ENCODE measurements around the gene EFCAB11. TPM values are rescaled to one million over a fixed set of nuclear protein-coding genes. Genes with fewer than 3 reads are reported as not detected.

The EFCAB11 gene
- total RNA-seq, 1 experiment from 2014 or later, result 18.1 TPM

DNA sequence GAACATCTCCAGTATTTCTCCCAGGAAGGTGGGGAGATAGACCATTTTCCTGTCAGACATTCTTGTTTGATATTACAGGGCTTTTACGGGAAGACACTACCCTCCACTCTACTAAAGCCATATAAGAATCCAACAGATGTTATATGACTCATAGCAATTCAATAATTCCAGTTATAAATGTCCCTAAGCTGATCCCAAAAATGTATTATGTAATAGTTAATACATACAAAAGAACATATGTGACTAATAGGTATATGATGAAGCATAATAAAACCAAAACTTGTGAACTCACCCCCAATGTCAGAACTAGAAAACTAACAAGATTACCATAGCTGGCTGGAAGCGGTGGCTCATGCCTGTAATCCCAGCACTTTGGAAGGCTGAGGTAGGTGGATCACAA is 84.2 kb downstream of the EFCAB11 start:
- no peak overlapping the region for H3K4me2 ChIP-seq (ENCODE audit: low read length)
- H3K27ac ChIP-seq (ENCODE audit: low read depth, low read length), result no peak overlapping the region
- CTCF ChIA-PET, result no interaction called here
- H2AFZ ChIP-seq (ENCODE audit: low read depth, low read length, poor library complexity, severe bottlenecking), result no peak overlapping the region
- H3K79me2 ChIP-seq (ENCODE audit: insufficient read depth, low read length), result no peaks in the 10 kb centered on the region
- no peaks in the 10 kb centered on the region for H3K9me2 ChIP-seq (ENCODE audit: insufficient read depth)
- ATAC-seq, result no peak
- TF ChIP-seq, protein P1, sequence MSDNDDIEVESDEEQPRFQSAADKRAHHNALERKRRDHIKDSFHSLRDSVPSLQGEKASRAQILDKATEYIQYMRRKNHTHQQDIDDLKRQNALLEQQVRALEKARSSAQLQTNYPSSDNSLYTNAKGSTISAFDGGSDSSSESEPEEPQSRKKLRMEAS (IDR thresholded peaks at IDR 0.05), result no peak
- TF ChIP-seq TCF7L2 (IDR thresholded peaks at IDR 0.05; ENCODE audit: borderline replicate concordance, extremely low read depth, insufficient read depth, insufficient read length) (no peak), POLR2AphosphoS5 (IDR thresholded peaks at IDR 0.05; ENCODE audit: low read depth, low read length) (no peak), JUND (IDR thresholded peaks at IDR 0.05) (no peak), ELF1 (IDR thresholded peaks at IDR 0.05; ENCODE audit: borderline replicate concordance, low read depth) (no peak), EZH2 (IDR thresholded peaks at IDR 0.05) (no peak), FOSL1 (IDR thresholded peaks at IDR 0.05; ENCODE audit: low read depth) (no peak), CBX3 (IDR thresholded peaks at IDR 0.05; ENCODE audit: low read depth) (no peak), EZH2phosphoT487 (IDR thresholded peaks at IDR 0.05; ENCODE audit: borderline replicate concordance) (no peak)
- TF ChIP-seq, protein P2, sequence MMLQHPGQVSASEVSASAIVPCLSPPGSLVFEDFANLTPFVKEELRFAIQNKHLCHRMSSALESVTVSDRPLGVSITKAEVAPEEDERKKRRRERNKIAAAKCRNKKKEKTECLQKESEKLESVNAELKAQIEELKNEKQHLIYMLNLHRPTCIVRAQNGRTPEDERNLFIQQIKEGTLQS (IDR thresholded peaks at IDR 0.05), result no peak
- TF ChIP-seq, protein P3, sequence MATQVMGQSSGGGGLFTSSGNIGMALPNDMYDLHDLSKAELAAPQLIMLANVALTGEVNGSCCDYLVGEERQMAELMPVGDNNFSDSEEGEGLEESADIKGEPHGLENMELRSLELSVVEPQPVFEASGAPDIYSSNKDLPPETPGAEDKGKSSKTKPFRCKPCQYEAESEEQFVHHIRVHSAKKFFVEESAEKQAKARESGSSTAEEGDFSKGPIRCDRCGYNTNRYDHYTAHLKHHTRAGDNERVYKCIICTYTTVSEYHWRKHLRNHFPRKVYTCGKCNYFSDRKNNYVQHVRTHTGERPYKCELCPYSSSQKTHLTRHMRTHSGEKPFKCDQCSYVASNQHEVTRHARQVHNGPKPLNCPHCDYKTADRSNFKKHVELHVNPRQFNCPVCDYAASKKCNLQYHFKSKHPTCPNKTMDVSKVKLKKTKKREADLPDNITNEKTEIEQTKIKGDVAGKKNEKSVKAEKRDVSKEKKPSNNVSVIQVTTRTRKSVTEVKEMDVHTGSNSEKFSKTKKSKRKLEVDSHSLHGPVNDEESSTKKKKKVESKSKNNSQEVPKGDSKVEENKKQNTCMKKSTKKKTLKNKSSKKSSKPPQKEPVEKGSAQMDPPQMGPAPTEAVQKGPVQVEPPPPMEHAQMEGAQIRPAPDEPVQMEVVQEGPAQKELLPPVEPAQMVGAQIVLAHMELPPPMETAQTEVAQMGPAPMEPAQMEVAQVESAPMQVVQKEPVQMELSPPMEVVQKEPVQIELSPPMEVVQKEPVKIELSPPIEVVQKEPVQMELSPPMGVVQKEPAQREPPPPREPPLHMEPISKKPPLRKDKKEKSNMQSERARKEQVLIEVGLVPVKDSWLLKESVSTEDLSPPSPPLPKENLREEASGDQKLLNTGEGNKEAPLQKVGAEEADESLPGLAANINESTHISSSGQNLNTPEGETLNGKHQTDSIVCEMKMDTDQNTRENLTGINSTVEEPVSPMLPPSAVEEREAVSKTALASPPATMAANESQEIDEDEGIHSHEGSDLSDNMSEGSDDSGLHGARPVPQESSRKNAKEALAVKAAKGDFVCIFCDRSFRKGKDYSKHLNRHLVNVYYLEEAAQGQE (IDR thresholded peaks at IDR 0.05; ENCODE audit: low read depth), result no peak
- TF ChIP-seq, protein P4, sequence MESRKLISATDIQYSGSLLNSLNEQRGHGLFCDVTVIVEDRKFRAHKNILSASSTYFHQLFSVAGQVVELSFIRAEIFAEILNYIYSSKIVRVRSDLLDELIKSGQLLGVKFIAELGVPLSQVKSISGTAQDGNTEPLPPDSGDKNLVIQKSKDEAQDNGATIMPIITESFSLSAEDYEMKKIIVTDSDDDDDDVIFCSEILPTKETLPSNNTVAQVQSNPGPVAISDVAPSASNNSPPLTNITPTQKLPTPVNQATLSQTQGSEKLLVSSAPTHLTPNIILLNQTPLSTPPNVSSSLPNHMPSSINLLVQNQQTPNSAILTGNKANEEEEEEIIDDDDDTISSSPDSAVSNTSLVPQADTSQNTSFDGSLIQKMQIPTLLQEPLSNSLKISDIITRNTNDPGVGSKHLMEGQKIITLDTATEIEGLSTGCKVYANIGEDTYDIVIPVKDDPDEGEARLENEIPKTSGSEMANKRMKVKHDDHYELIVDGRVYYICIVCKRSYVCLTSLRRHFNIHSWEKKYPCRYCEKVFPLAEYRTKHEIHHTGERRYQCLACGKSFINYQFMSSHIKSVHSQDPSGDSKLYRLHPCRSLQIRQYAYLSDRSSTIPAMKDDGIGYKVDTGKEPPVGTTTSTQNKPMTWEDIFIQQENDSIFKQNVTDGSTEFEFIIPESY (IDR thresholded peaks at IDR 0.05; ENCODE audit: extremely low read depth, insufficient replicate concordance, low read length), result no peak
- RAD21 ChIA-PET (ENCODE audit: low non-redundant PET in 1 of 2, low total read pairs in 2 of 2, uncharacterized antibody in 2 of 2, unreplicated experiment in 2 of 2), result no interaction called here
- no peaks in the 10 kb centered on the region for H4K20me1 ChIP-seq (ENCODE audit: insufficient read depth)
- H3K36me3 ChIP-seq (ENCODE audit: control insufficient read depth in 1 of 2, insufficient read depth in 2 of 2, low read length in 2 of 2), result no peaks in the 10 kb centered on the region
- no peaks in the 10 kb centered on the region for H3K9me3 ChIP-seq (ENCODE audit: control insufficient read depth in 1 of 2, insufficient read depth in 1 of 2, low read depth in 1 of 2, low read length in 2 of 2)
- no peak overlapping the region for H3K4me3 ChIP-seq (replicated peaks in 1 of 2; ENCODE audit: low read depth in 1 of 2, low read length in 2 of 2)
- H3K9ac ChIP-seq (ENCODE audit: low read length), result no peak overlapping the region
- intact Hi-C loops (cut with micrococcal nuclease), result no loop called here
- POLR2A ChIA-PET, result no interaction called here
- BruUV-seq (replicated peaks), result no TSS peak
- peaks cover 3 to 7% of the 10 kb centered on the region in 2 experiments; a peak in 2 of 4 replicates for H3K4me1 ChIP-seq (ENCODE audit: control insufficient read depth in 1 of 2, insufficient read depth in 2 of 2, low read length in 2 of 2)
- H3K27me3 ChIP-seq (ENCODE audit: insufficient read depth, low read length), result no peaks in the 10 kb centered on the region
- no peak for DNase-seq (ENCODE audit: low read depth, low spot score)
